DMS114 treated with DMSO at 0.1 percent for 48 hours (cell line): ENCODE data around the gene ZDHHC7.
"Not testable (repeated sequence)": the region's sequence is repeated elsewhere in the genome, so short reads cannot be mapped to it uniquely, and the experiment has no call there.

Source experiments
- DNase-seq: peaks from one replicate; lab custom pipeline; 2025; ENCODE audit not compliant: unreplicated experiment; lab: John Stamatoyannopoulos, UW

The ZDHHC7 gene

DNA sequence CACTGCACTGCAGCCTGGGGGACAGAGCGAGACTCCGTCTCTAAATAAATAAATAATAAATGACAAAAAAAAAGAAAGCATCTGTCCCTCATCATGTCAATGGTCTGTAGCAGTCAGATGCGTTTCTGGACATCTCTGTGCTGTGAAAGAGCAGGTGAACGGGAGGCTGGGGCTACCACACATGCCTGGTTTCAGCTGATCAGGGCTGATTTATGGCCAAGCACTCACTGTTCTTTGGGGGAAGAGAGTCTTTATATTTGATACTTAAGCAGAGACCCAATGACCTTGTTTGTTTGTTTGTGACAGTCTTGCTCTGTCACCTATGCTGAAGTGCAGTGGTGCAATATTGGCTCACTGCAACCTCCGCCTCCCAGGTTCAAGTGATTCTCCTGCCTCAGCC, 33.7 kb upstream of the ZDHHC7 start:
- DNase-seq = no peak

DNA sequence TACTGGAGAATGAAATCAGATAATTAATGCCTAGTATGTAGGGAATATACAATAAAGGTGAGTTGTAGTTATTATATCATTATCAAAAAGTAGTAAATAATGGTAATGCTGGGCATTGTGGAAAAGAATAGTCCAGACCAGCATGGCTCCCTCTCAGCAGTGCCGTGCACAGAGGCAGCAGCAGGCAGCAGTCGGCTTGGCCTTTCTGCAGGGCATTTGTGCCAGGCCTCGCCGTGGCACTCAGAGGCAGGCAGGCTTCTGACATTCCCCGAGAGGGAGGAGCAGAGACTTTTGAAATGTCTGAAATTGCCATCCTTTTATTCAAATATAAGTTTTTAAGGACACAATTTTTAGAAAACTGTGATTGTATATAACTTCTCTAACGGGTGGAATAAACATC, 31.3 kb upstream of the ZDHHC7 start:
- no peak for DNase-seq

DNA sequence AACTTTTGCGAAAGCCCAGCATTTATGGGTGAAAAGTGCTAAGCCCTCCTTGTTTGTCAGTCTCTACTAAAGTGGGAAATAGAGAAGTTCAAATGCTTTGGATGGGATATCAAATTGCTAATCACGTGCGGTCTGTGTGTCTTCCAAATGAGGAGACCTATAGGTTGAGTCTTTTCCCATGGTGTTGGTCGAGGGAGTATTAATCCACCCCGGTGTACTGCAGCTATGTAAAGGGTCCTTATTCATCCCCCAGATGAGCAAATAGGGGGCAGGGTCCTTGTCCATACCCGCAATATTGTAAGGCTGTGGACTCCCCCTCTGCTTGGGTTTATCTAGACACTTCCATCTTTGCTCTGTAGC, 30.8 kb upstream of the ZDHHC7 start:
- no peak for DNase-seq

DNA sequence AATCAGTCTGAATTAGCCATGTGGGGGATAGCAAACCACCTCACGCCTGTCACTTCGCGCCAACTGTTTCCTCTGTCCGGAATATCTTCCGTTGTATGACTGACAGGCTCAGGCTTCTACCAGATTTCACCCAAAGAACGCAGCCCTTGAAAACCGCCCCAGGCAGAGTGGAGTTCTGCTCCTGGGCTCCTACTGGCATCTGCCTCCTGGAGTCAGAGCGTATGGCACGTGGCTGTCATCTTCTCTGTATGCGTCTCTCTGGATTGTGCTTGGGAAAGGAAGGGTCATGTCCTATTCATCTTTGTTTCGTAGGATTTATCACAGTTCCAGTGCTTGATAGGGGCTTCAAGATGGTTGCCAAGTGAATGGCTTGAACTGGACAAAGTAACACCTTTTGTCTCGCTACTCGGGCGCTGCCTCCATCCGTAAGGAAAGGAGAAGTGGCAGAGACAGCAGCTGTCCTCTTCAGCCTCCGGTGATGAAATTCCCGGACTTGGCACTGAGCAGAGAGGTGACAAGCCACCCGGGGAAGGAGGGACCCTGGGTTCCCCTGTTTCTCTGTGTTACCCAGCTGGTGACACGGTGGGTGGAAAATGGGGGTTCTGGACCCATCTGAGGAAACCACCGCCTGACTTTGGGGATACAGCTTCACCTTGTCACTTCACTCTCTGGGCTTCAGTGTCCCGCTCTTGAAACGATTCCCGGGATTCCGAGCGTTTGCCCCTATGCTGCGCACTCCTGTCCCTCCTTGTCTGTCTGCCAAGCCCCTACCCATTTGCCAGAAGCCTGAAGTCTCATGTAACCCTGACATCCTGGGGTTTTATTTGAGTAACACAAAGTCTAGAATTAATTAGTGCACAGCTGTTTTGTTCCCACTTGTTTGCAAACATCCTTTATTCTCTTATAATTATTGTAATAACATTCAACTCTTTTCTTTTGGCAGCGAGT, 30.2 kb upstream of the ZDHHC7 start:
- DNase-seq = no peak

DNA sequence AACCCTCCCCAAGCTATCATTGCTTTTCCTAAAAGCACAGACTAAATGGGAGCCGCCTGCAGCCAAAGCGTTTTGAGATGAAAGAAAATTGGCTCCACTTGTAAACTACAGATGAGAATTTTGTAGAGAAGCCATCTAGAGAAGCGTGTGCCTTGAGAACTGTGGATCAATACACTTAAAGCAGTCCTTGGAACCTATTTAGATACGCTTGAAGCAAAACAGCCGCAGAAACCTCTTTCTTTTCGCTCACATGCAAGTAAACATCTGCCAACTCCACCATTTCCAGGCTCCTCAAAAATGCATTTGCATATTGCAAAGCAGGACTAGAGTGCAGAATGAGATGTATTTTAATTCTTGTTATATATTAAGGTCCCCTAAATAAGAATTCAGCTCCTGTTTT, 29.4 kb upstream of the ZDHHC7 start:
- no peak for DNase-seq

DNA sequence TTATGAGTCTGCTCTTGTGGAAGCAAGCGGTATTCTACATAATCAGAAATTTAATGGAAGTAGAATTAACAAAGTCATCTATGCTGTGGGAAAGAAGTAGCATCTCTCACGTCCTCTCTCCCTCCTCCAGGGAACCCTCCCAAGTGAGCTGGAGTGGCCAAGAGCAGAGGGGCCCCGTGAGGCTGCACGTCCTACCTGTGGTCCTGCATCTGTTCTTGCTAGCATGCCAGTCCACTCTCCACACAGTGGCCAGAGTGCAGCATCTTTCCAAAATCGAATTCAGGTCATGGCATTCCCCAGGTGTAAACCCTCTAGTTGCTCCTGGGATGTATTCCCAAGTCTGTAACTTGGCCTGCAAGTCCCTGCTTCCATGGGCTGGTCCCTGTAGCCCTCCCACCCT, 26.4 kb upstream of the ZDHHC7 start:
- DNase-seq = no peak

DNA sequence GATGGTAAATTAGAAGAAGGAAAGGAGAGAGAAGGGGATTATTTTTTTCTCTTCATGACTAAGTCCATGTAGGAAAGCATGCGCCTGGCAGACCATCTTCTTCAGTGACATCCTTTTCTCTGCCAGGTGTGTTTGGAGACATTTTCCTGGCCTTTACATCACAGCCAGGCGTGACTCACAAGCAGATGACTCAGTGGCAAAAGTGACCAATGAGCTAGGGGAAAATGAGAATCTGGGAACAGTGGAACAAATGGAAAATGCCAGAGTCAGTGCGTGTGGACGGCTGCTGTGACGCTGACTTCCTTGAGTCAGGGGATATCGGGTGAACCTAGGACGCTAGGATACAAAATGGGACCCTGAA, 25.7 kb upstream of the ZDHHC7 start:
- DNase-seq = no peak

DNA sequence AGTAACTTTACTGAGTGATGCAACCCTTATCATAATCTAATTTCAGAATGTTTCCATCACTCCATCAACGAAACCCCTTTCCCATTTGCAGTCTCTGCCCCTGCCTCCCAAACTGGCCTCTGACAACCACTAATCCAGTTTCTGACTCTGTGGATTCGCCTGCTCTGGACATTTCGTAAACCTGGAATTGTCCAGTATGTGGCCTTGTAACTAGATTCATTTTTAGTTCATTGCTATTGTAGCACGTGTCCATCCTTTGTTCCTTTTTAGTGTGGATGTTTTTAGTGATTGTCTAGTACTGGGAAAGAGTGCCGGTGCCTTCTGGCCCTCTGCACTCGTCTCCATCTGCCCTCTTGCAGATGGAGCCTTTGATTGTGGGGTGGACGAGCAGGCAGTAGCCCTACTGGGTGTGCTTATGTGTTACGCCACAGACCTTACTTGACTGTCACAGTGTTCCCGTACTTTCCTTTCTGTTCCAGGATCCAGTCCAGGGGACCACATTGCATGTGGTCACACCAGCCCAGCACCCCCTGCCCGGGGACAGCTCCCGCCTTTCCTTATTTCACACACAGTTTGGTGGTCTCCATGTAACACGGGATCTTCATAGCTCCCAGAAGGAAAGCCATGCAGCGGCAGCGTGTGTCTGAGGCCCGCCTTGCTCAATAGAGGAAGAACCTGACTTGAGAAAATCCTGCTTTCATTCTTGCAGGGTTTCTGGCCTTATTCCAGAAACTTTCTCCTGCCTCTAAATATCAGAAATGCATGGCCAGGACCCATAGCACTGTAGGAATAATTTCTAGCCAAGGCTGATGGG, 25.1 kb upstream of the ZDHHC7 start:
- no peak for DNase-seq

DNA sequence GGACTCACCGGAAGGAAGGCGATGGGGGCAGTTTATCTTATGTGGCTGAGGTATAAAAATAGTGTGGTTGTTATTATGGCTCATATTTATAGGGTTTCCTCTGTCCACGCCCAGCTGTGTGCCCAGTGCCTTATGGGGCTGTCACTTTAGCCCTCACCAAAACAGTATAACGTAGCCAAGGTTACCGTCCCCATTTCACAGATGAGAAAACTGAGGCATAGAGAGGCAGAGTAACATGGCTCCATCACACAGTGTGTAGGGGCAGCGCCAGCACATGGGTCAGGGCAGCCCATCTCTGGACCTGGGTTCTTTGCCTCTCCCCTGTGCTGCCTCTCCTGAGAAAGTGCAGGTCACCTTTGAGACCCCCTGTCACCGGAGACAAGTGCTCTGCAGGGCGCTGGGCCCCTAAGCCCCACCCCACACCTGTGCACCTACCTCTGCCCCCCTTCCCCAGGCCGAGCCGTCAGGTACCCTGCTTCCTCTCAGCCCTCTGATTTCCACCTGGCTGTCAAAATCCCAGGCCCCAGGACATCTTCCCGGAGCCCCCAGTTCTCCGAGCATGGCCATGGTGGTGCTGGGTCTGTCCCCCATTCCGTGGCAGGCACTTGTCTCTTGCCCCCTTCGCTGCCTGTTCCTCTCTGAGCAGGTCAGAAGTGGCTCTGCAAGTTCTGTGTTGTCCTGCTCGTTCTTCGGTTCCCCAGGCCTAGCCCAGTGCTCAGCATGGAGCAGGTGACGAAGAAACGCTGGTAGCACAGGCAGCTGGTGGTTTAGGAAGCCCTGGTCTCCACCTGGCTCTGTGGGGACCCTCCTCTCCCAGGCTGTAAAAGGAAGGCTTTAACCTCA, 23.5 kb upstream of the ZDHHC7 start:
- no peak for DNase-seq

DNA sequence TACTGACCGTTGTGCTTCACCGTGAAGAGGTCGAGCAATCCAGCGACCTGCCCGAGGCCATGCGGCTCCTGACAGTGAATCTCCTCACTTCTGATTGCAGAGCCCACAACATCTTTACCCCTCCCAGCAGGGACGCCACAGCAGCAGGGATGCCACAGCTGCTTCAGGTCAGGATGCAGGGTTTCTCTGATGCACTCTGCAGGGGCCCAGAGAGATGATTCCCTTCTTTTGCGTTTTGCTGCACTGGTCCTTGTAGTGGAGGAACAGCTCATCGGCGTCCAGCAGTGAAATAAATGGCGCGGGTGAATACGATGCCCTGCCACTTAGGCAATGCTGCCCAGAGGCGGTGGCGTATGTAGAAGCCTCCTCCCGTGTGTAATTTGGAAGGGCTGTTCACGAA, 21.8 kb upstream of the ZDHHC7 start:
- no peak for DNase-seq

DNA sequence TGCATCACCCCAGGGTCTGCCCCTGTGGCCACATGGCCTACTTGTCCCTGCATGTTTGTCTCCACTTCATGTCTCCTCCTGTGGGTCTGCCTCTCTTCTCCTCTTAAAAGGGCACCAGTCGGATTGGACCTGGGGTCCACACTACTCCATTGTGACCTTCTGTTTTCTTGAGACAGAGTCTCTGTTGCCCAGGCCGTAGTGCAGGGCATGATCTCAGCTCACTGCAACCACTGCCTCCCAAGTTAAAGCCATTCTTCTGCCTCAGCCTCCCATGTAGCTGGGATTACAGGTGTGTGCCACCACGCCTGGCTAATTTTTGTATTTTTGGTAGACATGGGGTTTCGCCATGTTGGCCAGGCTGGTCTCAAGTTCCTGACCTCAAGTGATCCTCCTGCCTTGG, 20.9 kb upstream of the ZDHHC7 start:
- not testable (repeated sequence) for DNase-seq

DNA sequence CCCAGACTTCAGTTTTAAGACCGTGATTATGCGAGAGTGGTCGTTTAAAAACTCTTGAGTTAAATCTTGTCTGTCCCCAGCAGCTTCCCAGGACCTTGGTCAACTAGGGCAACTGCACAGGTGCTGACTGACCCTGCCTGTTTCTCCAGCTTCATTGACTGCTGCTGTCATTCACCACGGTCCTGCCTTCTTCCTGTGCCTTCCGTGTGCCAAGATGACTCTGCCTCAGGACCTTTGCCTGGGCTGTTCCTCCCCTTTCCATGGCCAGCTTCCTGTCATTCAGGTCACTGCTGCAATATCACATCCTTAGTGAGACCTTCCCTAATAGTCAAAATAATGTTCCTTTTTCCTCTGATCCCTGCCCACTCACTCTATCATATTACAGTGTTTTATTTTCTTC, 20.1 kb upstream of the ZDHHC7 start:
- DNase-seq = no peak

DNA sequence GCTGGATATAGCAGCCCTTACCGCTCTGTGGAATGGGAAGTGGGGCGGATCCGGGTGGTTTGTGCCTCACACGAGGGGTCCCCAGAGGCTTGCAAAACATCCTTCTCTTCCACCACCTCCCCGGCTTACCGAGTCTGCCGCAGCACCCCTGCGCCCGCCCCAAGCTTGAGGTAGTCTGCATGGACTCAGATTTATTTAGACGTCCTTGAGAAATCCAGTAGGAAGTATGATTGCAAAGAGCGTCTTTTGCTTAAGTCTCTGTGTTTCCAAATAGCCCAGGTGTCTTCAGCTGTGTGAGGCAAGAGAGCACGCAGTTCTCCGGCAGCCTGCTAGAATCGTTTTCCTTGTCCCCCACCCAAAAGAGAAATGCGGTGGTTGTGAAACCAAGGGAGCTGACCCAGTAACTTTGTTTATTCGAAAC, 18.7 kb upstream of the ZDHHC7 start:
- DNase-seq = no peak

DNA sequence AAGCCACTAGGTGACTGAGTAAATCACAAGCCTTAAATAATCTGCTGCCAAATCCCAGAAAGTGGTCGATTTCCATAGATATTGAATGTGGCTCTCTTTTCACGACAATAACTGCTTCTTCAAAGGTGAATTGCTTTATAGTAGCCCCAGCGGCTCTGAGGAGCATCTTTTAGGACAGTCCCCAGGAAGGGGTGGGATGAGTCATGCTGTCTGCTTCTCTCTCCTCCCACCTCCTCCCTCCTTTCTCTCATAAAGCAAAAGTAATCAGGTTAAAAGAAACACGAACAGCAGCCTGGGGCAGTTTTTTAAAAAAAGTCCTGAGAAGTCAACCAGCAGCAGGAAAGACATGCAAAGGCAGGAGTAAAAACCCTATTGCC, 18.1 kb upstream of the ZDHHC7 start:
- DNase-seq = no peak

DNA sequence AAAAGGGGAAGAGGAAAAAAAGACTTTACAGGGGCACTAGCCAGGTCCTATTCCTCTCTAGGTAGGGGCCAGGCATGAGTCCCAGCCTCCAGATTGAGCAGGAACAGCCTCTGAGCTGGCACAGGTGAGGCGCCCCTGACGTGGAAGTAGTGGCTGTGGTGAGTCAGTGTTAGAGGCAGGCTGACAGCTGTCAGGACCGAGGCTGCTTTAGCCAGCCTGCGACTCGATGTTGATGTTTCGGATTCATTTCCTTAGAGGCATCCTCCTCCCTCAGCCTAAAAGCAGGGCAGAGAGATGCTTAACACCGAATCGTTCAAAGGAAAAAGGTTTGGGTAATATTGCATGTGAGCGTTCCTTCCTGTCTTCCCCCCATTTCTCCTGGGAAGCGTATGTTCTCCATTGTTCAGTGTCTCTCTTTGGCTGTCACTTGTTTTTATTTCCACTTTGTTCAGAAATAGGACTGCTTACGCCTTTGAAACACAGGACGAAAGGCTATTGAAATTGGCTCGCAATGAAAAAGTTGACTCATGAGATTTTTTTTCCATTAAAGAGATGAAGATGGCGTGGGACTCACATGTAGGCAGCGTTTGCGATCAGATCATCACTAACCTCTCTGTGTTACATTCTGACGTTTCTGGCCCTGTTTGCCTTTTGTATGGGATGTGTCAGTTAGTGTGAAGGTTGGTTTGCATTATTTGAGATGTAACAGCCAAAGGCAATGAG, 17.5 kb upstream of the ZDHHC7 start:
- no peak for DNase-seq

DNA sequence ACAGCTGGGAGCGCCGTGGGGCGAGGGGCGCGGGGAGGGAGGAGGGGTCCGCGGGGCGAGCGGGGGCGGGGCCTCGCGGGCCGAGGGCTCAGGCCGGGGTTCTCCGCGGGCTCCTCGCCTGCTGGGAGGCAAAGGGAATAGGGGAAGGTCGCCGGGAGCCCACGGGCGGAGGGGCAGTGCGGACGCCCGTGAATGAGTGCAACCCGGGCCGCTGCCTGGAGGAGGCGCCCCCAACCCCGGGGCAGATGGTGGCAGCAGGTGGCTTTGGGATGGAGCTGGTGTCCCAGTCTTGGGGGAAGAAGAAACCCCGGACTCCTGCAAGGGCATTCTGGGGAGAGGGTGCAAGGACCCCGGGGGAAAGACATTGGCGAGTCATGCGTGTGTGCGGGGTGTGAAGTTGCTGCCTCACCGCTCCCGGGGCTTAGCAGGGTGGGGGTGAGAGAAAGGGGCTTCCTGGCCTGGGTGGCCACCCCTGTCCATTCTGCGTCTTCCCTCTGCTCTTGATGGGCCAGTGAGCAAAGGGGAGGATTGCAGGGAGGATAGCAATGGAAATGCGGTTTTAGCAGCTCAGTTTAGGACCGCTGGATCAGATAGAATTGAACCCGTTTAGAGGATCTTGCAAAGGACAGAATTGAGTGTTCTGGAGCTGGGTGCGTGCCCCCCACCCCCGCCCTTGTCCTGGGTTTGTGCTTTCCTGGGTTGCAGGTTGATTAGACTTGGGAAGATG, 16.8 kb upstream of the ZDHHC7 start:
- no peak for DNase-seq

DNA sequence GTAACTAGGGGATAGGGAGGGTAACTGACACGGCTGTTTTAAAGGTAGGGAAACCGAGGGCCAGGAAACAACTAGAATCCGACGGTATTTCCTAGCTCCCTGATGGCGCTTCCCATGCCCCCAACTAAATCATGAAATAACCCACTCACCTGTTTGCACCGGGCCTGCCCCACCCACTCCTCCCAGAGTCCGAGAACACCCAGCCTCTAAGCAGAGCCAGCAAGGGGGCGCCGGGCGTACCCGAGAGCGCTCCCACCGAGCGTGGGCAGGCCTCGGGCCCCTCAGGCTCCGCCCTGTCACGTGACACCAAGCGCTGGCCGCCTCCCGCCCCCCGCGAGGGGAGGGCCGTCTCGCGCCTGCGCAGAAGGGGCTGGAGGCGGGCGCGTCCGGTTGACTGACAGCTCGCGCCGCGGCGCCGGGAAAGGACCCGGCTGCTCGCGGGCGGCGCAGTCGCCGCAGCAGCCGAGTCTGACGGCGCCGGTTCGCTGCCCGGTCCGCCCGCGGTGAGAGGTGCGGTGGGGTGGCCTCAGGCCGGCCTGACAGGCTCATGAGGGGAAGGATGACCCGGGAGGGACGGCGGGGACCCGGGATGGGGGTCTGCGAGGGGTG, 16.1 kb upstream of the ZDHHC7 start, which contains the start of gene KIAA0513:
KIAA0513 (plus strand) TSS at position 447 of the 609 bp plus-strand sequence. CDS start 39,277 bp downstream, outside the sequence.
- DNase-seq = peak; percentile 77

DNA sequence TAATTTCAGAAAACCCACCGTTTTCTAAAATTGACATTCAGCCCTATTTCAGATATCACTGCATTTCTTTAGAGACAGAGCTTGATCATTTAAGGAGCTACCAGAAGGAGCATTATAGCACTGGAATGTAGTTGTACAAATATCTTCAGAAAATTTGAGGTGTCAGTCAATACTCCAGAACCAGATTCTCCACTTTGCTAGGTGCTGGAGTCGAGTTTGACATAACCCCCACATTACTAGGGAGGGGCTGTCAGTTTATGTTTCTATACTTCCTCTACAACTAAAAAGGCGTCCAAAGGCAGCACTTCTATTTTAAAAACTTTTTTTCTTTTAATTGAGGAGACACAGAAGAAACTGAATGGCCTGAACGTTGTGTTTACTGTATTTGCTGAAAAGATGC, 15.4 kb upstream of the ZDHHC7 start:
- no peak for DNase-seq

DNA sequence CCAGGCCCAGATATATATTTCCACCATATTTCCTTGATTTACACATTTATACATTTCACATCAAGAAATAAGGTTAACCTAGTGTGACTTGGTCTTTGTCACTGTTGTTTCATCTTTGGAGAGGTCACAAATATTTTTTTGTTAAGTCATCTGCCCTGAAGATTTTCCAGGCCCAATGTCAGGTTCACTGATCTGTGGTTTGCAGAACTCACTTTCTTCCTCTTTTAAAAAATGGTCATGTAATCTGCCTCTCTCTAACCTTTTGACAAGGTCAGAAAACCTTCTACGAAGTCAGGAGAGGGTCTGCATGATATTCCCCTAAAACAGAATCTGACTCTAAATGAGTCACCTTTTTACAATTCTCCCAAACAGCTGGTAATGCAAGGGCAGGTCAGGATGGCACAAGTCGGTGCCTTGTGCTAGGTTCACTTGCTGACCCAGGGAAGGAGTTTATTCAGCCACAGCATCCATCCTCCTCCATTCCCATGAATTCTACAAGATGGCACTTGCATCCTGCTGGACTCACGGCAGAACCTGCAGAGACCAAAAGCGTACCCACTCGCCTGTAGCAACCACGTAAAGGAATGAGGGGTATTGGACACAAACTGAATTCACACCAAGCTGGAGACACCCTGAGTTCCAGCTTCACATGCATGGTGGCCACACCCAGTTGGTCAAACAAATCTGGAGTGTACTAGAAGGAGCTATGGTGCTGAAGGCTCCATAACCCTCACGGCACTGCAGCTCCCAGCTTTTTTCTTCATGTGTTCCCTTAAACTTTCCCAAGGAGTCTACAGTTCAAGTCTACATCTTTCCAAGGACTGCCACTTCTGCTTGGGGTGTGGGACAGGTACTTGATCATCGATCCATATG, 14.7 kb upstream of the ZDHHC7 start:
- DNase-seq = no peak
